Peyer's patch (tissue), 4 donors: ENCODE measurements around the gene ST7. TPM values are rescaled to one million over a fixed set of nuclear protein-coding genes. Genes with fewer than 3 reads are reported as not detected.

ENCODE experiments used
- DNase-seq, 3 donors: peaks; one replicate each; pipeline ENCODE4 v3.0.0-alpha.2; 2017 to 2019
- H3K27ac ChIP-seq, 4 donors: fragments of 200-600 bp; sonication (generic); one replicate each; pipeline ENCODE4 v1.5.1; 2016 to 2019
- H3K27me3 ChIP-seq, 2 donors: fragments of 200-600 bp; sonication (generic); one replicate each; pipeline ENCODE4 v1.5.1; 2019
- H3K36me3 ChIP-seq, 3 donors: fragments of 200-600 bp; sonication (generic); one replicate each; pipeline ENCODE4 v1.5.1; 2016 to 2019
- H3K4me1 ChIP-seq, 4 donors: fragments of 200-600 bp; sonication (generic); one replicate each; pipeline ENCODE4 v1.5.1; 2016 to 2019
- H3K4me3 ChIP-seq, 4 donors: fragments of 200-600 bp; sonication (generic); 1 replicate in 3 of 4; 2 replicates in 1 of 4; pipeline ENCODE4 v1.5.1; 2016 to 2019; ENCODE audit warnings: mild to moderate bottlenecking in 1 of 4
- H3K9me3 ChIP-seq, 4 donors: fragments of 200-600 bp; sonication (generic); one replicate each; pipeline ENCODE4 v1.5.1; 2016 to 2019; ENCODE audit warnings: mild to moderate bottlenecking in 1 of 4
- POLR2A ChIP-seq, 2 donors: fragments of 450-650 bp; IDR thresholded peaks; one replicate each; pipeline ENCODE4 v1.5.1; 2017; ENCODE audit warnings: antibody characterized with exemption in 2 of 2, mild to moderate bottlenecking in 2 of 2, moderate library complexity in 2 of 2
- small RNA-seq, 2 donors: library from RNA; depleted of rRNA; stranded (forward); fragments of <200 nt; gene quantifications; one replicate each; pipeline ENCODE3, GENCODE V24; 2016
- total RNA-seq, 4 donors: library from RNA; depleted of rRNA; stranded (reverse); fragments of >200 nt; gene quantifications; one replicate each; pipeline ENCODE4 v1.1.0, GENCODE V29; 2016
- TF ChIP-seq, protein P1 (sequence below), 6 experiments: fragments of 450-650 bp in 4 of 6; fragments of 200-600 bp in 2 of 6; sonication (generic) in 1 of 6; IDR thresholded peaks; one replicate each; pipeline ENCODE4 v1.5.1; 2017 to 2019; ENCODE audit warnings: antibody characterized with exemption in 6 of 6, mild to moderate bottlenecking in 3 of 6, moderate library complexity in 1 of 6

The ST7 gene
- total RNA-seq, 4 donors from 2014 or later: 26.8 to 39.6 (median 29.8) TPM

DNA sequence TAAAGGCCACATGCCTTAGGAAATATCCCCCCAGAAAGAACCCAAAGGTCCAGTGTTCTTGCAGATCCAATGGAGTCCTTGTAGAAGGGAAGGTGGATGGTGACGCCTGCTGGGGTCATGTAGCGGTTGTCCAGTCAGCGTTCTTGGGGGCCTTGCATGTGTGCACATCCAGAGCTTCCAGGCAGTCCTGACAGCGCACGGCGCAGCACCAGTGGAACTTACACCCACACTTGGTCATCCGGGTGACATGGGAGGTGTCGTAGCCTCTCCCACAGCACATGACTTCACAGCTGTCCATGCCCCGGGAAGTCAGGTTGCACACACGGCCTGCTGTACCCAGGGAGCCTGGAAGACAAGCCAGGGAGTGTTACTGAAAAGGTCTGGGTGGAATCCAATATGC lies 324.7 kb downstream of the ST7 start:
- Histone ChIP-seq H3K4me3 (no peak overlapping the region), H3K27ac (no peak overlapping the region), H3K36me3 (no peaks in the 10 kb centered on the region), H3K4me1 (no peaks in the 10 kb centered on the region), H3K9me3 (no peaks in the 10 kb centered on the region), H3K27me3 (no peaks in the 10 kb centered on the region)
- TF ChIP-seq POLR2A (IDR thresholded peaks at IDR 0.05): no peak
- DNase-seq: no peak

DNA sequence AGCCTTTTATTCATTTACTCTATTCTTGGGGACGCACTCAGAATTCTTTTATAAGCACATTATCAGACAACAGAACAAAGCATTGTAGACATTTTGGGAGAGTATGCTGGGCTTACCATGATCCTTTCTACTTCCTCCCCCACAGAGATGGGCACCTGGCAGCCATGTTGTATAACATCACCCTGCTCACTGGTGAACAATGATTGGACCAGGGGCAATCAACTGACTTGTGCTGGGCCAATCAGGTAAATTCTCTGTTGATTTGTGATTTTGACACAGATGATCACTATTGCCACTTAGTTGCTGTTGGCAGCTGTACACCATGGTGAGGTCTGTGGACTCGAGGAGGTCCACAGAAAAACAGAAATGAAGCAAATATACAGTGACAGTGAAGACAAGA lies 325.9 kb downstream of the ST7 start:
- Histone ChIP-seq H3K9me3 (no peaks in the 10 kb centered on the region), H3K27me3 (no peaks in the 10 kb centered on the region), H3K27ac (no peak overlapping the region), H3K4me1 (no peaks in the 10 kb centered on the region), H3K4me3 (no peak overlapping the region), H3K36me3 (no peaks in the 10 kb centered on the region)
- DNase-seq: no peak
- TF ChIP-seq, protein P1, sequence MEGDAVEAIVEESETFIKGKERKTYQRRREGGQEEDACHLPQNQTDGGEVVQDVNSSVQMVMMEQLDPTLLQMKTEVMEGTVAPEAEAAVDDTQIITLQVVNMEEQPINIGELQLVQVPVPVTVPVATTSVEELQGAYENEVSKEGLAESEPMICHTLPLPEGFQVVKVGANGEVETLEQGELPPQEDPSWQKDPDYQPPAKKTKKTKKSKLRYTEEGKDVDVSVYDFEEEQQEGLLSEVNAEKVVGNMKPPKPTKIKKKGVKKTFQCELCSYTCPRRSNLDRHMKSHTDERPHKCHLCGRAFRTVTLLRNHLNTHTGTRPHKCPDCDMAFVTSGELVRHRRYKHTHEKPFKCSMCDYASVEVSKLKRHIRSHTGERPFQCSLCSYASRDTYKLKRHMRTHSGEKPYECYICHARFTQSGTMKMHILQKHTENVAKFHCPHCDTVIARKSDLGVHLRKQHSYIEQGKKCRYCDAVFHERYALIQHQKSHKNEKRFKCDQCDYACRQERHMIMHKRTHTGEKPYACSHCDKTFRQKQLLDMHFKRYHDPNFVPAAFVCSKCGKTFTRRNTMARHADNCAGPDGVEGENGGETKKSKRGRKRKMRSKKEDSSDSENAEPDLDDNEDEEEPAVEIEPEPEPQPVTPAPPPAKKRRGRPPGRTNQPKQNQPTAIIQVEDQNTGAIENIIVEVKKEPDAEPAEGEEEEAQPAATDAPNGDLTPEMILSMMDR (IDR thresholded peaks at IDR 0.05): no peak
- TF ChIP-seq POLR2A (IDR thresholded peaks at IDR 0.05): no peak

Small RNA genes within 50 kb of the gene (small RNA-seq; reads per million reads assigned to genes)
- gene AC002542.1: 0 reads per million in 2 donors
- 0 reads per million in 2 donors for gene MTCYBP6
- gene RF00019: 0 reads per million in 2 donors
- 0 reads per million in 2 donors for gene RF02179
- 0 reads per million in 2 donors for gene RF02180
- gene RF02181: 0 reads per million in 2 donors
- 0 reads per million in 2 donors for gene RF02183
- gene RF02184: 0 reads per million in 2 donors
- gene RF02185: 0 reads per million in 2 donors
- gene RF02188: 0 reads per million in 2 donors
- gene RNA5SP239: 0 reads per million in 2 donors

Other genes starting within 250 kb of the ST7 start
- 100 to 1,000 TPM in 2 of 4 donors, 10 to 100 TPM in 2; 53.1 to 133 (median 97.2) TPM for gene CAPZA2, start 90.9 kb upstream of the ST7 start, total RNA-seq